PFSK-1 (cell line): ENCODE data around the gene APOL3.

ENCODE experiments used
- FOXP2 ChIP-seq: optimal IDR thresholded peaks from 2 replicates; pipeline ENCODE3; 2011; ENCODE audit warnings: borderline replicate concordance, control low read depth, inconsistent platforms; ENCODE audit not compliant: insufficient read depth; ENCODE audit errors: extremely low read length, extremely low read depth
- POLR2AphosphoS5 ChIP-seq: IDR thresholded peaks from 2 replicates; pipeline ENCODE4 v1.6.1; 2012; ENCODE audit warnings: low read depth, mild to moderate bottlenecking, control low read depth, low read length, moderate library complexity
- SIN3A ChIP-seq: IDR thresholded peaks from 2 replicates; pipeline ENCODE4 v1.6.1; 2012; ENCODE audit warnings: mild to moderate bottlenecking, low read length, moderate library complexity, borderline replicate concordance; ENCODE audit not compliant: insufficient read depth
- TF ChIP-seq, protein P1 (sequence below), 2 experiments: IDR thresholded peaks; 2 replicates each; pipeline versions ENCODE4 v1.6.1 to v1.8.0; 2011 to 2012; ENCODE audit warnings: low read depth in 2 of 2, low read length in 2 of 2, control low read depth in 1 of 2, inconsistent platforms in 1 of 2, mild to moderate bottlenecking in 1 of 2, moderate library complexity in 1 of 2; ENCODE audit not compliant: insufficient read depth in 1 of 2

DNA sequence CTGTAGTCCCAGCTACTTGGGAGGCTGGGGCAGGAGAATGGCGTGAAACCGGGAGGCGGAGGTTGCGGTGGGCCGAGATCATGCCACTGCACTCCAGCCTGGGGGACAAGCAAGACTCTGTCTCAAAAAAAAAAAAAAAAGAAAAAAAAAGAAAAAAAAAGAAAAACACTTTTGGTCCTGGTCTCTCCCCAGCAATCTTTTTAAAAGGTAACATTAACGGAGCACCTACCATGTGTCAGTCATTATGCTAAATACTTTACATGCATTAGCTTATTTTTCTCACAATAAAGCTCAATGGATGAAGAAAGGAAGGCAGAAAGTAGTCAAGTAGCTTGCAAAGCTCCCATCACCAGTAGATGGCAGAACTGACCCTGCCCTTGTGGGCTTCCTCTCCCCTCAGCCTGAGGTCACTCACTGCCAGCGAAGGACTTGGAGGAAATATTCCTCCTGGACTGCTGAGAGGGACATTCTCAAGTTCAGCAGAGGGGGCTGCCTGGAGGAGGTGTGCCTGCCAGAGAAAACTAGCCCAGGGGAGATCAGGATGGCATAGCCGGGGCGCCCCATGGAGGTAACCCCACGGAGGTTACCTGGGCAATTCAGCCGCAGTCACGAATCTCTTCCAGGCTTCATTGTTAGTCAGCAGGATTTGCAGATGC is 15.5 kb downstream of the APOL3 start:
- TF ChIP-seq, protein P1, sequence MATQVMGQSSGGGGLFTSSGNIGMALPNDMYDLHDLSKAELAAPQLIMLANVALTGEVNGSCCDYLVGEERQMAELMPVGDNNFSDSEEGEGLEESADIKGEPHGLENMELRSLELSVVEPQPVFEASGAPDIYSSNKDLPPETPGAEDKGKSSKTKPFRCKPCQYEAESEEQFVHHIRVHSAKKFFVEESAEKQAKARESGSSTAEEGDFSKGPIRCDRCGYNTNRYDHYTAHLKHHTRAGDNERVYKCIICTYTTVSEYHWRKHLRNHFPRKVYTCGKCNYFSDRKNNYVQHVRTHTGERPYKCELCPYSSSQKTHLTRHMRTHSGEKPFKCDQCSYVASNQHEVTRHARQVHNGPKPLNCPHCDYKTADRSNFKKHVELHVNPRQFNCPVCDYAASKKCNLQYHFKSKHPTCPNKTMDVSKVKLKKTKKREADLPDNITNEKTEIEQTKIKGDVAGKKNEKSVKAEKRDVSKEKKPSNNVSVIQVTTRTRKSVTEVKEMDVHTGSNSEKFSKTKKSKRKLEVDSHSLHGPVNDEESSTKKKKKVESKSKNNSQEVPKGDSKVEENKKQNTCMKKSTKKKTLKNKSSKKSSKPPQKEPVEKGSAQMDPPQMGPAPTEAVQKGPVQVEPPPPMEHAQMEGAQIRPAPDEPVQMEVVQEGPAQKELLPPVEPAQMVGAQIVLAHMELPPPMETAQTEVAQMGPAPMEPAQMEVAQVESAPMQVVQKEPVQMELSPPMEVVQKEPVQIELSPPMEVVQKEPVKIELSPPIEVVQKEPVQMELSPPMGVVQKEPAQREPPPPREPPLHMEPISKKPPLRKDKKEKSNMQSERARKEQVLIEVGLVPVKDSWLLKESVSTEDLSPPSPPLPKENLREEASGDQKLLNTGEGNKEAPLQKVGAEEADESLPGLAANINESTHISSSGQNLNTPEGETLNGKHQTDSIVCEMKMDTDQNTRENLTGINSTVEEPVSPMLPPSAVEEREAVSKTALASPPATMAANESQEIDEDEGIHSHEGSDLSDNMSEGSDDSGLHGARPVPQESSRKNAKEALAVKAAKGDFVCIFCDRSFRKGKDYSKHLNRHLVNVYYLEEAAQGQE (IDR thresholded peaks at IDR 0.05; ENCODE audit: insufficient read depth in 1 of 2, low read depth in 2 of 2, low read length in 2 of 2): no peak
- no peak for TF ChIP-seq SIN3A
- TF ChIP-seq POLR2AphosphoS5: no peak
- TF ChIP-seq FOXP2: no peak
